Caco-2 (cell line): ENCODE results near the gene FLAD1. TPM values are rescaled to one million over a fixed set of nuclear protein-coding genes. Genes with fewer than 3 reads are reported as not detected.

Source experiments
- BruUV-seq: library from RNA; stranded (reverse); fragments of 400-500 nt; replicated peaks from 2 replicates; lab custom pipeline; 2021; lab: Mats Ljungman, UMichigan
- CTCF ChIA-PET: fragments of 300-600 bp; sonication (Branson Sonifier 250); formaldehyde crosslinking; loops from one replicate; lab custom pipeline; 2022; ENCODE audit warnings: antibody characterized with exemption; lab: Charles Lee
- POLR2A ChIA-PET: fragments of 300-600 bp; sonication (Branson Sonifier 250); formaldehyde crosslinking; loops from one replicate; lab custom pipeline; 2022; ENCODE audit warnings: antibody characterized with exemption; lab: Charles Lee
- DNase-seq, 2 experiments: peaks; one replicate each; pipeline versions ENCODE4 v3.0.0 to v3.0.0-alpha.2; 2020 to 2022
- H3K27me3 ChIP-seq: replicated peaks from 2 replicates; pipeline ENCODE4 v1.6.0; 2011; ENCODE audit warnings: low read length; ENCODE audit not compliant: control insufficient read depth, insufficient read depth
- H3K36me3 ChIP-seq: 2 replicates; pipeline ENCODE4 v1.5.1; 2011; ENCODE audit warnings: low read length; ENCODE audit not compliant: control insufficient read depth, insufficient read depth
- H3K4me1 ChIP-seq: fragments of 250-450 bp; sonication (Bioruptor Pico); 2 replicates; pipeline ENCODE4 v1.5.1; 2020; ENCODE audit warnings: mild to moderate bottlenecking
- H3K4me3 ChIP-seq: 2 replicates; pipeline ENCODE4 v1.5.1; 2011; ENCODE audit warnings: low read depth, mild to moderate bottlenecking, control low read depth, low read length
- H3K9me3 ChIP-seq: fragments of 250-450 bp; sonication (Bioruptor Pico); 2 replicates; pipeline ENCODE4 v1.5.1; 2020; ENCODE audit warnings: mild to moderate bottlenecking, moderate library complexity
- H3K27ac Mint-ChIP-seq: one replicate; pipeline ENCODE4 v1.8.0; 2022; ENCODE audit warnings: mixed read lengths; ENCODE audit not compliant: unreplicated experiment
- H3K27me3 Mint-ChIP-seq: one replicate; pipeline ENCODE4 v1.8.0; 2022; ENCODE audit warnings: mixed read lengths; ENCODE audit not compliant: insufficient read depth, unreplicated experiment
- H3K36me3 Mint-ChIP-seq: one replicate; pipeline ENCODE4 v1.8.0; 2022; ENCODE audit warnings: mild to moderate bottlenecking, mixed read lengths; ENCODE audit not compliant: insufficient read depth, unreplicated experiment
- H3K4me1 Mint-ChIP-seq: one replicate; pipeline ENCODE4 v1.8.0; 2022; ENCODE audit warnings: low read depth, mixed read lengths; ENCODE audit not compliant: unreplicated experiment
- H3K4me3 Mint-ChIP-seq: one replicate; pipeline ENCODE4 v1.8.0; 2022; ENCODE audit warnings: mild to moderate bottlenecking, moderate library complexity, mixed read lengths; ENCODE audit not compliant: unreplicated experiment
- H3K9me3 Mint-ChIP-seq: one replicate; pipeline ENCODE4 v1.8.0; 2022; ENCODE audit warnings: mixed read lengths; ENCODE audit not compliant: unreplicated experiment
- CTCF ChIP-seq, 2 experiments: fragments of 200-600 bp in 1 of 2; IDR thresholded peaks; 1 replicate in 1 of 2; 2 replicates in 1 of 2; pipeline versions ENCODE4 v1.5.1 to v1.8.0; 2011 to 2022; ENCODE audit warnings: antibody characterized with exemption in 1 of 2, control low read depth in 1 of 2, inconsistent platforms in 1 of 2, low read depth in 1 of 2, low read length in 1 of 2, mild to moderate bottlenecking in 1 of 2, moderate library complexity in 1 of 2; ENCODE audit not compliant: insufficient read depth in 1 of 2, severe bottlenecking in 1 of 2, unreplicated experiment in 1 of 2
- intact Hi-C: fragments of 100-400 bp; cut with micrococcal nuclease; formaldehyde crosslinking; loops from one replicate; pipeline ENCODE4 v1.10.0; 2022; ENCODE audit not compliant: unreplicated experiment
- total RNA-seq: library from RNA; stranded (reverse); gene quantifications from 2 replicates; pipeline ENCODE4 v1.2.3, GENCODE V29; 2022

The FLAD1 gene
- total RNA-seq, 1 experiment from 2014 or later, result 51.3 TPM

- no peak for DNase-seq
- peaks cover 16% of the 10 kb centered on the region for H3K4me1 Mint-ChIP-seq
- no peak overlapping the region for H3K4me3 ChIP-seq
- no peaks in the 10 kb centered on the region for H3K9me3 ChIP-seq
- H3K9me3 Mint-ChIP-seq, result no peaks in the 10 kb centered on the region
- peaks cover 10% of the 10 kb centered on the region for H3K4me1 ChIP-seq
- H3K27me3 ChIP-seq, result no peaks in the 10 kb centered on the region
- no TSS peak for BruUV-seq
- CTCF ChIA-PET, result no interaction called here
- H3K27me3 Mint-ChIP-seq, result no peaks in the 10 kb centered on the region
- POLR2A ChIA-PET, result interaction anchor here (0.8 to 3.5 kb wide), 3 partner anchors 11 to 18 kb away, joined by 3 to 34 read pairs (median 19); partner anchors contain the start of gene PMVK
- no peak for TF ChIP-seq CTCF (IDR thresholded peaks at IDR 0.05; ENCODE audit: insufficient read depth in 1 of 2, low read depth in 1 of 2, low read length in 1 of 2, severe bottlenecking in 1 of 2, unreplicated experiment in 1 of 2)
- peaks cover 22% of the 10 kb centered on the region for H3K36me3 Mint-ChIP-seq
- no peak overlapping the region for H3K27ac Mint-ChIP-seq
- intact Hi-C loops, result no loop called here
- H3K36me3 ChIP-seq, result peaks cover 1% of the 10 kb centered on the region
- no peak overlapping the region for H3K4me3 Mint-ChIP-seq
Measured at GRCh38 chr1:154954541-154954940, 28.6 kb upstream of the FLAD1 start.

GRCh38 chr1:154955039-154955717 lies 28.0 kb upstream of the FLAD1 start:
- Histone ChIP-seq H3K36me3 (peaks cover 3% of the 10 kb centered on the region), H3K27me3 (no peaks in the 10 kb centered on the region), H3K9me3 (no peaks in the 10 kb centered on the region), H3K4me1 (peaks cover 10% of the 10 kb centered on the region), H3K4me3 (peak overlapping the region; percentile 43)
- no peak for TF ChIP-seq CTCF (IDR thresholded peaks at IDR 0.05; ENCODE audit: insufficient read depth in 1 of 2, low read depth in 1 of 2, low read length in 1 of 2, severe bottlenecking in 1 of 2, unreplicated experiment in 1 of 2)
- H3K27me3 Mint-ChIP-seq, result no peaks in the 10 kb centered on the region
- TSS peak; percentile 2 for BruUV-seq
- intact Hi-C loops, result loop anchor here (5.0 kb wide), 1 partner anchor 107 kb away; the partner anchor contains the start of gene EFNA4
- CTCF ChIA-PET, result interaction anchor here (0.7 to 1.8 kb wide), 9 partner anchors 9 to 395 kb away, joined by 3 to 10 read pairs (median 6); partner anchors contain the start of genes PMVK and SHC1
- H3K27ac Mint-ChIP-seq, result peak overlapping the region; percentile 79
- peaks cover 16% of the 10 kb centered on the region for H3K4me1 Mint-ChIP-seq
- POLR2A ChIA-PET, result interaction anchor here (0.6 to 3.5 kb wide), 8 partner anchors 10 to 44 kb away, joined by 3 to 34 read pairs (median 6); partner anchors contain the start of genes FLAD1, PMVK and SHC1
- DNase-seq, result peak; percentile 48 to 55
- H3K36me3 Mint-ChIP-seq, result peaks cover 25% of the 10 kb centered on the region
- H3K4me3 Mint-ChIP-seq, result peak overlapping the region; percentile 80
- H3K9me3 Mint-ChIP-seq, result no peaks in the 10 kb centered on the region

- TF ChIP-seq CTCF (IDR thresholded peaks at IDR 0.05; ENCODE audit: insufficient read depth in 1 of 2, low read depth in 1 of 2, low read length in 1 of 2, severe bottlenecking in 1 of 2, unreplicated experiment in 1 of 2), result peak in 1 of 2 experiments; percentile 29
Measured at GRCh38 chr1:154955718-154956543, 27.2 kb upstream of the FLAD1 start, which contains the start of gene PBXIP1. TSS of gene PBXIP1 (minus strand) at chr1:154956099. CDS start at chr1:154953721, 2,378 bp downstream.

More at GRCh38 chr1:154955718-154956543, 27.2 kb upstream of the FLAD1 start, which contains the start of gene PBXIP1:
- Mint-ChIP-seq H3K27me3 (no peaks in the 10 kb centered on the region), H3K4me3 (peak within 1 kb of the TSS; percentile 80), H3K4me1 (peaks cover 16% of the 10 kb centered on the region), H3K9me3 (no peaks in the 10 kb centered on the region), H3K36me3 (peaks cover 27% of the 10 kb centered on the region), H3K27ac (peak within 1 kb of the TSS; percentile 79)
- H3K27me3 ChIP-seq, result no peaks in the 10 kb centered on the region
- POLR2A ChIA-PET, result interaction anchor here (0.6 to 3.5 kb wide), 7 partner anchors 10 to 43 kb away, joined by 3 to 34 read pairs (median 6); partner anchors contain the start of genes FLAD1, PMVK and SHC1
- CTCF ChIA-PET, result interaction anchor here (0.6 to 1.8 kb wide), 10 partner anchors 10 to 396 kb away, joined by 3 to 10 read pairs (median 6); partner anchors contain the start of genes PMVK and SHC1
- no peaks in the 10 kb centered on the region for H3K9me3 ChIP-seq
- DNase-seq, result peak; percentile 87 to 92
- H3K4me1 ChIP-seq, result peaks cover 15% of the 10 kb centered on the region
- H3K4me3 ChIP-seq, result peak within 1 kb of the TSS; percentile 43
- peaks cover 3% of the 10 kb centered on the region for H3K36me3 ChIP-seq
- no TSS peak for BruUV-seq
- intact Hi-C loops, result loop anchor here (5.0 kb wide), 1 partner anchor 106 kb away; the partner anchor contains the start of gene EFNA4
